Right lobe of liver (tissue), 4 donors: ENCODE results near the gene IL36A.

ENCODE experiments used
- POLR2A ChIP-seq: fragments of 450-650 bp; IDR thresholded peaks from one replicate; pipeline ENCODE4 v1.6.1; 2017; ENCODE audit warnings: antibody characterized with exemption, mild to moderate bottlenecking
- TF ChIP-seq, protein P1 (sequence below), 4 donors: fragments of 200-600 bp in 3 of 4; fragments of 450-650 bp in 1 of 4; IDR thresholded peaks; one replicate each; pipeline versions ENCODE4 v1.5.1 to v1.8.0; 2016 to 2022; ENCODE audit warnings: antibody characterized with exemption in 4 of 4, mild to moderate bottlenecking in 2 of 4
- donor health status: DM: no; HTN: no; CAD: no.
- donor health status: DM: no; HTN: no; CAD: no.
- donor health status: DM: no; HTN: yes; CAD: no.

DNA sequence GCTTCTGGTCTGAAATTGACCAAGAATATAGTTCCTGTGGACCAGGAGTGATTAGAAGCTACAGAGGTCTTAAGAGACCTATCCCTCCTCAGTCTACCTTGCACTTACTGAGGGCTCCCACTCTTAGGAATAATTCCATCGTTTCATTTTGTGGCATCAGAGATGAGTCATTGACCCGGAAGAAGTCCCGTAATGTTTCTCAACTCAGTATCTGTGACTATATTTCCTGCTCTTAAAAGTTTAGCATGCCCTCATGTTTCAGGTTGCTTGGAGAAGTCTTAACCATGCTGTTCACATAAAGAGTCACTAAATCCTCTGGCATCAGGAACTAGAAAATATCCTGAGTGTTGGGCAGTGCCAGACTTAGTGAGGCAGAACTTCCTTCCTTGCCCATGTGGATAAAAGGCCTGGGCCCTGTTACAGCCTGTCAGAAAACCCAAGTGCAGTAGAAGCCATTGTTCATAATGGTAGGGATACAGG lies at the start of gene IL36A:
- TF ChIP-seq, protein P1, sequence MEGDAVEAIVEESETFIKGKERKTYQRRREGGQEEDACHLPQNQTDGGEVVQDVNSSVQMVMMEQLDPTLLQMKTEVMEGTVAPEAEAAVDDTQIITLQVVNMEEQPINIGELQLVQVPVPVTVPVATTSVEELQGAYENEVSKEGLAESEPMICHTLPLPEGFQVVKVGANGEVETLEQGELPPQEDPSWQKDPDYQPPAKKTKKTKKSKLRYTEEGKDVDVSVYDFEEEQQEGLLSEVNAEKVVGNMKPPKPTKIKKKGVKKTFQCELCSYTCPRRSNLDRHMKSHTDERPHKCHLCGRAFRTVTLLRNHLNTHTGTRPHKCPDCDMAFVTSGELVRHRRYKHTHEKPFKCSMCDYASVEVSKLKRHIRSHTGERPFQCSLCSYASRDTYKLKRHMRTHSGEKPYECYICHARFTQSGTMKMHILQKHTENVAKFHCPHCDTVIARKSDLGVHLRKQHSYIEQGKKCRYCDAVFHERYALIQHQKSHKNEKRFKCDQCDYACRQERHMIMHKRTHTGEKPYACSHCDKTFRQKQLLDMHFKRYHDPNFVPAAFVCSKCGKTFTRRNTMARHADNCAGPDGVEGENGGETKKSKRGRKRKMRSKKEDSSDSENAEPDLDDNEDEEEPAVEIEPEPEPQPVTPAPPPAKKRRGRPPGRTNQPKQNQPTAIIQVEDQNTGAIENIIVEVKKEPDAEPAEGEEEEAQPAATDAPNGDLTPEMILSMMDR (IDR thresholded peaks at IDR 0.05), result no peak
- TF ChIP-seq POLR2A, result no peak
